HG03066 (cell line): ENCODE measurements around the gene KRT73.

Experiments
- ATAC-seq: cut with Tn5 transposase; IDR thresholded peaks from one replicate; pipeline ENCODE4 v1.9.1; 2021; ENCODE audit warnings: low read depth; ENCODE audit not compliant: unreplicated experiment

Gene KRT73

GRCh38 chr12:52618216-52618615, at the start of gene KRT73:
TSS of gene KRT73 (minus strand) at chr12:52618559. CDS start at chr12:52618524, 35 bp downstream.
- no peak for ATAC-seq

- no peak for ATAC-seq
Measured at GRCh38 chr12:52667931-52668330, 49.6 kb upstream of the KRT73 start.

GRCh38 chr12:52667509-52667908, 49.1 kb upstream of the KRT73 start:
- ATAC-seq, result no peak

- ATAC-seq, result no peak
Measured at GRCh38 chr12:52666471-52666870, 48.1 kb upstream of the KRT73 start.

- no peak for ATAC-seq
Measured at GRCh38 chr12:52663420-52663819, 45.1 kb upstream of the KRT73 start.

- no peak for ATAC-seq
Measured at GRCh38 chr12:52662918-52663229, 44.5 kb upstream of the KRT73 start.

- ATAC-seq, result no peak
Measured at GRCh38 chr12:52662093-52662917, 43.9 kb upstream of the KRT73 start.

- ATAC-seq, result no peak
Measured at GRCh38 chr12:52661668-52662067, 43.3 kb upstream of the KRT73 start.

- ATAC-seq, result no peak
Measured at GRCh38 chr12:52660934-52661499, 42.7 kb upstream of the KRT73 start.

GRCh38 chr12:52659951-52660350, 41.6 kb upstream of the KRT73 start:
- ATAC-seq, result no peak

- no peak for ATAC-seq
Measured at GRCh38 chr12:52659395-52659794, 41.0 kb upstream of the KRT73 start.

GRCh38 chr12:52658196-52658595, 39.8 kb upstream of the KRT73 start:
- ATAC-seq, result no peak

- ATAC-seq, result no peak
Measured at GRCh38 chr12:52657250-52657902, 39.0 kb upstream of the KRT73 start.

- ATAC-seq, result no peak
Measured at GRCh38 chr12:52656616-52657015, 38.3 kb upstream of the KRT73 start.

GRCh38 chr12:52655720-52656124, 37.4 kb upstream of the KRT73 start:
- ATAC-seq, result no peak

GRCh38 chr12:52655251-52655650, 36.9 kb upstream of the KRT73 start:
- no peak for ATAC-seq

GRCh38 chr12:52651726-52652261, 33.4 kb upstream of the KRT73 start, which contains the start of gene KRT2:
TSS of gene KRT2 (minus strand) at chr12:52652211. CDS start at chr12:52652142, 69 bp downstream.
- ATAC-seq, result no peak

- ATAC-seq, result no peak
Measured at GRCh38 chr12:52650520-52651081, 32.2 kb upstream of the KRT73 start.

- no peak for ATAC-seq
Measured at GRCh38 chr12:52649066-52649465, 30.7 kb upstream of the KRT73 start.

GRCh38 chr12:52648012-52648550, 29.7 kb upstream of the KRT73 start:
- ATAC-seq, result no peak

GRCh38 chr12:52647601-52648000, 29.2 kb upstream of the KRT73 start:
- no peak for ATAC-seq
